CD4-positive, CD25-positive, alpha-beta regulatory T cell (primary cell): Measurements from ENCODE around the gene ZNF789. TPM values are rescaled to one million over a fixed set of nuclear protein-coding genes. Genes with fewer than 3 reads are reported as not detected.

ENCODE experiments used
- ATAC-seq, 2 donors: fragments of 150-1000 bp; cut with Tn5 transposase; one replicate each; pipeline ENCODE4 v1.10.0; 2021; ENCODE audit warnings: low read depth in 2 of 2, moderate number of reproducible peaks in 2 of 2, moderate library complexity in 1 of 2
- DNase-seq, 3 donors: peaks; one replicate each; pipeline versions ENCODE4 v3.0.0 to v3.0.0-alpha.2; 2012 to 2022; ENCODE audit warnings: mixed read lengths in 1 of 3
- H3K27ac ChIP-seq: one replicate; pipeline ENCODE4 v1.7.0; 2013; ENCODE audit warnings: mild to moderate bottlenecking, low read length; ENCODE audit not compliant: insufficient read depth, poor library complexity, severe bottlenecking
- H3K27me3 ChIP-seq: one replicate; pipeline ENCODE4 v1.7.0; 2013; ENCODE audit warnings: low read length; ENCODE audit not compliant: control insufficient read depth, insufficient read depth
- H3K36me3 ChIP-seq: one replicate; pipeline ENCODE4 v1.7.0; 2013; ENCODE audit warnings: mild to moderate bottlenecking, low read length, moderate library complexity; ENCODE audit not compliant: control insufficient read depth, insufficient read depth
- H3K4me1 ChIP-seq: 2 replicates; pipeline ENCODE4 v1.7.0; 2013; ENCODE audit warnings: mild to moderate bottlenecking, low read length; ENCODE audit not compliant: insufficient read depth, control insufficient read depth, poor library complexity, severe bottlenecking
- H3K4me3 ChIP-seq: one replicate; pipeline ENCODE4 v1.7.0; 2013; ENCODE audit warnings: low read depth, mild to moderate bottlenecking, low read length, moderate library complexity
- H3K9me3 ChIP-seq, 2 experiments: 1 replicate in 1 of 2; 2 replicates in 1 of 2; pipeline ENCODE4 v1.7.0; 2013; ENCODE audit warnings: low read length in 2 of 2, mild to moderate bottlenecking in 1 of 2, moderate library complexity in 1 of 2; ENCODE audit not compliant: control insufficient read depth in 2 of 2
- H3K27ac Mint-ChIP-seq, 3 donors: one replicate each; pipeline ENCODE4 v1.8.0; 2020 to 2022; ENCODE audit warnings: mild to moderate bottlenecking in 3 of 3, mixed read lengths in 3 of 3, moderate library complexity in 2 of 3
- H3K27me3 Mint-ChIP-seq: one replicate; pipeline ENCODE4 v1.8.0; 2022; ENCODE audit warnings: mild to moderate bottlenecking, mixed read lengths
- H3K36me3 Mint-ChIP-seq: one replicate; pipeline ENCODE4 v1.8.0; 2020; ENCODE audit warnings: mixed read lengths
- H3K4me1 Mint-ChIP-seq, 4 donors: one replicate each; pipeline ENCODE4 v1.8.0; 2020 to 2022; ENCODE audit warnings: mixed read lengths in 4 of 4, mild to moderate bottlenecking in 1 of 4
- H3K4me3 Mint-ChIP-seq, 4 donors: one replicate each; pipeline ENCODE4 v1.8.0; 2020 to 2022; ENCODE audit warnings: mild to moderate bottlenecking in 4 of 4, mixed read lengths in 4 of 4, moderate library complexity in 3 of 4
- H3K9me3 Mint-ChIP-seq, 7 donors: one replicate each; pipeline ENCODE4 v1.8.0; 2020 to 2022; ENCODE audit warnings: mixed read lengths in 7 of 7, mild to moderate bottlenecking in 3 of 7, moderate library complexity in 2 of 7
- polyA plus RNA-seq, 4 donors: library from polyadenylated mRNA; unstranded; fragments of 300-500 nt; fragmentation: Illumina TruSeq; gene quantifications; one replicate each; pipeline ENCODE4 v1.2.3, GENCODE V29; 2021
- total RNA-seq: library from RNA; stranded (reverse); gene quantifications from one replicate; pipeline ENCODE4 v1.2.3, GENCODE V29; 2022

Gene ZNF789
- total and polyA plus RNA-seq, 5 donors from 2014 or later = 4.2 to 15.8 (median 6.3) TPM

DNA sequence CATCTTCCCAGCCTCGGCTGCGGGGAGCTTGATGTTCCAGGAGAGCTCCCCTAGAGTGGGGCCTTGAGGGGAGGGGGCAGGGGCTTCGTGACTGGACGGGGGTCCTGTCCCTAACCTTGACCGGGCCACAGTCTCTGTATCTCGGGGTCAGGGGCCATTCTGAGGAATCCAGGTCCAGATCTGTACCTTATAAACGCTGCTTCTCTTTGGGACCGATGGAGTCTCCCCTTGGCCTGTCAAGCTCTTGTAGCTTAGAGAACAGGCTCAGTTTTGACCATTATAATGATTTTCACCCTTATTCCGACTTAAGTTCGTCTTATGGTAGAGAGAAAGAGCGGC is 32.6 kb downstream of the ZNF789 start:
- H3K9me3 ChIP-seq = no peaks in the 10 kb centered on the region
- Mint-ChIP-seq H3K27ac (peak overlapping the region; percentile 94 to 99 (median 98)), H3K4me3 (peak overlapping the region; percentile 95 to 99 (median 97)), H3K4me1 (peaks cover 13 to 54% (median 28%) of the 10 kb centered on the region in 4 donors), H3K27me3 (no peaks in the 10 kb centered on the region), H3K36me3 (no peaks in the 10 kb centered on the region), H3K9me3 (no peaks in the 10 kb centered on the region)
- no peak for ATAC-seq
- H3K4me1 ChIP-seq = peaks cover 29% of the 10 kb centered on the region
- H3K27ac ChIP-seq = peak overlapping the region; percentile 92
- H3K27me3 ChIP-seq = no peaks in the 10 kb centered on the region
- peak in 1 of 3 donors; percentile 27 for DNase-seq
- H3K4me3 ChIP-seq = peak overlapping the region; percentile 91
- H3K36me3 ChIP-seq = no peaks in the 10 kb centered on the region

- no peak overlapping the region for H3K4me3 ChIP-seq
- Mint-ChIP-seq H3K4me1 (peaks cover 3 to 18% (median 13%) of the 10 kb centered on the region in 4 donors), H3K27me3 (no peaks in the 10 kb centered on the region), H3K4me3 (no peak overlapping the region), H3K9me3 (no peaks in the 10 kb centered on the region), H3K27ac (no peak overlapping the region), H3K36me3 (peaks cover 15% of the 10 kb centered on the region)
- H3K4me1 ChIP-seq = no peaks in the 10 kb centered on the region
- H3K9me3 ChIP-seq = no peaks in the 10 kb centered on the region
- DNase-seq = no peak
- peaks cover 33% of the 10 kb centered on the region for H3K36me3 ChIP-seq
- no peak for ATAC-seq
- H3K27me3 ChIP-seq = no peaks in the 10 kb centered on the region
- no peak overlapping the region for H3K27ac ChIP-seq
These were observed 41.4 kb downstream of the ZNF789 start for GRCh38 chr7:99514050-99514449.

DNA sequence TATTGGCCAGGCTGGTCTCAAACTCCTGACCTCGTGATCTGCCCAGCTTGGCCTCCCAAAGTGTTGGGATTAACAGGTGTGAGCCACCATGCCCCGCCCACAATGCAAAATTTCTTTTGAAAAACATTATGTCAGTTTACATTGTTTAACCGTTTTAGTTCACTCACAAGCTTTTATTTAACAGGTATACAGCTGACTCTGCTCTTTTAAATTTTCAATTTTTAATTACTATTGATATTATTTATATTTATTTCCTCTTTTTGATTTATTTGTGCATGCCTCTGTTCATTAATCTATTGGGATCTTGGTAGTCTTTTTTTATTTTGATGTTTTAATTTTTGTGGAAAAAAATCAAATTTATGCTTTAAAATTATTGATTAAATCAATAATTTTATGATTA is 48.7 kb downstream of the ZNF789 start:
- ATAC-seq = no peak
- Mint-ChIP-seq H3K9me3 (no peaks in the 10 kb centered on the region), H3K36me3 (peaks cover 31% of the 10 kb centered on the region)

DNA sequence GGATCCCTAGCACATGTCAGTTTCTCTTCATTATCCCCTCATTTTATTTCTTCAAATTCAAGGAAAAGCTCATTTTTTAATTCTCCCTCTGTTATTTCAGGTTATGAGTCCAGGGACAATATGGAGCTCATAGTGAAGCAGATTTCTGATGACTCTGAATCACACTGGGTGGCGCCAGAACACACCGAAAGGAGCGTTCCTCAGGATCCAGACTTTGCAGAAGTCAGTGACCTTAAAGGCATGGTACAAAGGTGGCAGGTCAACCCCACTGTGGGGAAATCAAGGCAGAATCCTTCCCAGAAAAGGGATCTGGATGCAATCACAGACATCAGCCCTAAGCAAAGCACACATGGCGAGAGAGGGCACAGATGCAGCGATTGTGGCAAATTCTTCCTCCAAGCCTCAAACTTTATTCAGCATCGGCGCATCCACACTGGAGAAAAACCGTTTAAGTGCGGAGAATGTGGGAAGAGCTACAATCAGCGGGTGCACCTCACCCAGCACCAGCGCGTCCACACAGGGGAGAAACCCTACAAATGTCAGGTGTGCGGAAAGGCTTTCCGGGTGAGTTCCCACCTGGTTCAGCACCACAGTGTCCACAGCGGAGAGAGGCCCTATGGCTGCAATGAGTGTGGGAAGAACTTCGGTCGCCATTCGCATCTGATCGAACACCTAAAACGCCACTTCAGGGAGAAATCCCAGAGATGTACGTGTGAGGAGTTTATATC is 53.2 kb downstream of the ZNF789 start:
- Histone ChIP-seq H3K9me3 (peaks cover 4 to 8% of the 10 kb centered on the region in 2 experiments), H3K4me1 (no peaks in the 10 kb centered on the region), H3K27ac (no peak overlapping the region), H3K4me3 (no peak overlapping the region), H3K27me3 (no peaks in the 10 kb centered on the region), H3K36me3 (peaks cover 22% of the 10 kb centered on the region)
- Mint-ChIP-seq H3K9me3 (peaks cover 0 to 19% (median 0%) of the 10 kb centered on the region in 7 donors), H3K27ac (peak overlapping the region in 1 of 3 donors; percentile 92), H3K4me1 (peaks cover 0 to 4% (median 1%) of the 10 kb centered on the region in 4 donors), H3K27me3 (no peaks in the 10 kb centered on the region), H3K4me3 (no peak overlapping the region), H3K36me3 (peaks cover 45% of the 10 kb centered on the region)
- DNase-seq (peak in 1 of 3 donors; percentile 26), ATAC-seq (peak in 1 of 2 donors; percentile 44)

More for the DNA sequence above, 48.7 kb downstream of the ZNF789 start:
- peaks cover 29% of the 10 kb centered on the region for H3K36me3 ChIP-seq
- no peaks in the 10 kb centered on the region for H3K4me1 ChIP-seq
- no peak overlapping the region for H3K4me3 ChIP-seq
- no peak for DNase-seq
- Mint-ChIP-seq H3K4me1 (no peaks in the 10 kb centered on the region), H3K27me3 (no peaks in the 10 kb centered on the region), H3K4me3 (no peak overlapping the region), H3K27ac (no peak overlapping the region)
- no peaks in the 10 kb centered on the region for H3K9me3 ChIP-seq
- H3K27me3 ChIP-seq = no peaks in the 10 kb centered on the region
- no peak overlapping the region for H3K27ac ChIP-seq

DNA sequence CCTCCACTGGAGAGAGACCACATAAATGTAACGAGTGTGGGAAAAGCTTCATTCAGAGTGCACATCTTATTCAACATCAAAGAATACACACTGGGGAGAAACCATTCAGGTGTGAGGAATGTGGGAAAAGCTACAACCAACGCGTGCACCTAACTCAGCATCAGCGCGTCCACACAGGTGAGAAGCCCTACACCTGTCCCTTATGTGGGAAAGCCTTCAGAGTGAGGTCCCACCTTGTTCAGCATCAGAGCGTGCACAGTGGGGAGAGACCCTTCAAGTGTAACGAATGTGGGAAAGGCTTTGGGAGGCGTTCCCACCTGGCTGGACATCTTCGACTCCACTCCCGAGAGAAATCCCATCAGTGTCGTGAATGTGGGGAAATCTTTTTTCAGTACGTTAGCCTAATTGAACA is 58.7 kb downstream of the ZNF789 start:
- Histone ChIP-seq H3K36me3 (peaks cover 26% of the 10 kb centered on the region), H3K27ac (no peak overlapping the region), H3K27me3 (no peaks in the 10 kb centered on the region), H3K4me3 (no peak overlapping the region), H3K4me1 (no peaks in the 10 kb centered on the region), H3K9me3 (peaks cover 29 to 35% of the 10 kb centered on the region in 2 experiments)
- no peak for DNase-seq
- Mint-ChIP-seq H3K36me3 (peaks cover 48% of the 10 kb centered on the region), H3K9me3 (peaks cover 0 to 53% (median 16%) of the 10 kb centered on the region in 7 donors), H3K27me3 (no peaks in the 10 kb centered on the region), H3K4me3 (no peak overlapping the region), H3K4me1 (peaks cover 0 to 4% (median 1%) of the 10 kb centered on the region in 4 donors), H3K27ac (no peak overlapping the region)
- ATAC-seq = no peak

GRCh38 chr7:99535667-99536066 is 63.0 kb downstream of the ZNF789 start:
- Mint-ChIP-seq H3K27ac (no peak overlapping the region), H3K9me3 (peaks cover 5 to 52% (median 15%) of the 10 kb centered on the region in 7 donors), H3K36me3 (peaks cover 26% of the 10 kb centered on the region), H3K4me3 (no peak overlapping the region), H3K27me3 (no peaks in the 10 kb centered on the region), H3K4me1 (peaks cover 0 to 2% (median 0%) of the 10 kb centered on the region in 4 donors)
- H3K4me1 ChIP-seq = no peaks in the 10 kb centered on the region
- peaks cover 33 to 48% of the 10 kb centered on the region in 2 experiments for H3K9me3 ChIP-seq
- peaks cover 15% of the 10 kb centered on the region for H3K36me3 ChIP-seq
- no peaks in the 10 kb centered on the region for H3K27me3 ChIP-seq
- no peak overlapping the region for H3K4me3 ChIP-seq
- no peak overlapping the region for H3K27ac ChIP-seq
- no peak for DNase-seq
- ATAC-seq = no peak

Other genes with a start within 250 kb of the ZNF789 start
- gene MYH16, start 200.1 kb upstream of the ZNF789 start, total RNA-seq = not detected
- not detected for gene MYH16, start 200.1 kb upstream of the ZNF789 start, polyA plus RNA-seq
- gene ARPC1A, start 147.0 kb upstream of the ZNF789 start, total RNA-seq = 42.5 TPM
- 10 to 100 TPM; 70.2 to 79.0 (median 75.9) TPM for gene ARPC1A, start 147.0 kb upstream of the ZNF789 start, polyA plus RNA-seq
- 205 TPM for gene ARPC1B, start 98.2 kb upstream of the ZNF789 start, total RNA-seq
- gene ARPC1B, start 98.2 kb upstream of the ZNF789 start, polyA plus RNA-seq = 100 to 1,000 TPM; 602 to 898 (median 659) TPM
- gene PDAP1, start 64.3 kb upstream of the ZNF789 start, total RNA-seq = 52.8 TPM
- 10 to 100 TPM; 17.2 to 27.5 (median 19.7) TPM for gene PDAP1, start 64.3 kb upstream of the ZNF789 start, polyA plus RNA-seq
- gene BUD31, start 63.9 kb upstream of the ZNF789 start, total RNA-seq = 130 TPM
- 100 to 1,000 TPM; 175 to 251 (median 224) TPM for gene BUD31, start 63.9 kb upstream of the ZNF789 start, polyA plus RNA-seq
- 3.2 TPM for gene PTCD1, start 34.1 kb upstream of the ZNF789 start, total RNA-seq
- 1 to 10 TPM in 3 of 4 donors, under 1 TPM in 1; 0.91 to 3.8 (median 3.1) TPM for gene PTCD1, start 34.1 kb upstream of the ZNF789 start, polyA plus RNA-seq
- 43.7 TPM for gene CPSF4, start 33.9 kb upstream of the ZNF789 start, total RNA-seq
- 10 to 100 TPM; 19.4 to 28.8 (median 23.1) TPM for gene CPSF4, start 33.9 kb upstream of the ZNF789 start, polyA plus RNA-seq
- 117 TPM for gene ATP5MF, start 6.7 kb upstream of the ZNF789 start, total RNA-seq
- 100 to 1,000 TPM; 433 to 595 (median 475) TPM for gene ATP5MF, start 6.7 kb upstream of the ZNF789 start, polyA plus RNA-seq
- gene ZNF394, start 27.4 kb downstream of the ZNF789 start, total RNA-seq = 224 TPM
- gene ZNF394, start 27.4 kb downstream of the ZNF789 start, polyA plus RNA-seq = 10 to 100 TPM; 53.9 to 72.0 (median 69.4) TPM
- gene ZKSCAN5, start 31.8 kb downstream of the ZNF789 start, total RNA-seq = 5.8 TPM
- 1 to 10 TPM; 2.8 to 5.0 (median 4.2) TPM for gene ZKSCAN5, start 31.8 kb downstream of the ZNF789 start, polyA plus RNA-seq
- gene FAM200A, start 79.2 kb downstream of the ZNF789 start, total RNA-seq = 3.1 TPM
- gene FAM200A, start 79.2 kb downstream of the ZNF789 start, polyA plus RNA-seq = 10 to 100 TPM in 1 of 4 donors, 1 to 10 TPM in 3; 3.6 to 10.8 (median 5.2) TPM
- gene ZNF655, start 85.8 kb downstream of the ZNF789 start, total RNA-seq = 148 TPM
- gene ZNF655, start 85.8 kb downstream of the ZNF789 start, polyA plus RNA-seq = 100 to 1,000 TPM in 1 of 4 donors, 10 to 100 TPM in 3; 89.9 to 121 (median 95.5) TPM
- gene TMEM225B, start 125.4 kb downstream of the ZNF789 start, total RNA-seq = 1.1 TPM
- gene TMEM225B, start 125.4 kb downstream of the ZNF789 start, polyA plus RNA-seq = 1 to 10 TPM in 2 of 4 donors, under 1 TPM in 2; 0.67 to 2.3 (median 1.00) TPM
- gene ZSCAN25, start 144.1 kb downstream of the ZNF789 start, total RNA-seq = 47.3 TPM
- gene ZSCAN25, start 144.1 kb downstream of the ZNF789 start, polyA plus RNA-seq = 10 to 100 TPM in 3 of 4 donors, 1 to 10 TPM in 1; 9.9 to 20.4 (median 14.0) TPM
- not detected for gene CYP3A5, start 207.1 kb downstream of the ZNF789 start, total RNA-seq
- under 1 TPM; 0.24 to 0.92 (median 0.74) TPM for gene CYP3A5, start 207.1 kb downstream of the ZNF789 start, polyA plus RNA-seq